SK-N-DZ (cell line): Measurements from ENCODE around the gene CTDNEP1.
A peak's percentile ranks its signal among the peaks of the same experiment; 100 is the strongest.

Source experiments
- DNase-seq: peaks from one replicate; pipeline ENCODE4 v3.0.0-alpha.2; 2015; ENCODE audit warnings: low spot score

CTDNEP1 gene

DNA sequence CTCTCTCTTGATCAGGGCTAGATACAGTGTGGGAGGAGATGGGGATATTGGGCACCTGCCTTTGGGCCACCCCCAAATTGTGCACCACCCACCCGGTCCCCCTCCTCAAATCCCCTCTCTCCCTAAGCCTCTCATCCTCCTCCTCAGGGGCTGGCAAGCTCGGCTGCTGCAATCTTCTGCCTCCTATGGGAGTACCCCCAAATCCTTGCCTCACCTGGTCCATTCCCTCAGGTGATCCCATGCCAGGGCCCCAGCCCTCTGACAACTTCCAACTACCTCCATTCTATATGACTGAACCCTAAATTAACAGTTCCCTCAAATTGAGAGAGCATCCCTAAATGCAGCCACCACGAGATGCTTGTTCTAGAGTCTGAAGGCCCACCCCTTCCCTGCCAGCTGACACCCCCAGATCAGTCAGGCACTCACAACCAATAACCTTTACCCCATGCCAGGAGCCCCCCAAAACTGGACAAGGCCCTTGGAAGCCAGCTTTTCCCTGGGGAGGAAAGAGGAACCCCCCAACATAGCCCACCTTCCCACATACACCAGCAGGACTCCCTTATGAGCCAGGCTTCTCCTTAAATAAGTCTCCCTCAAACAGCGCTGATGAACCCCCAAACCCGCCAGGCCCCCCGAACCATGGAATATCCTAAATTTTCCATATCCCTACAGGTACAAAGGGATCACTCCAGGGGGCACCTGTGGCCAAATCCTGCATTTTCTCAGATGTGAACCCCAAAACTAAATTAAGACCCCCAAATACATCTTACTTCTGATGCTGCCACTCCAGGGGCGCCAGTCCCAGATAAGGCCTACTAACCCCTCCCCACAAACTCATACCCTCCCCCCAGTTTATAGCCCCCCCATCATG, 35.1 kb downstream of the CTDNEP1 start:
- DNase-seq = no peak

- peak; percentile 62 for DNase-seq
Measured at GRCh38 chr17:7215652-7216180, 35.8 kb downstream of the CTDNEP1 start.

DNA sequence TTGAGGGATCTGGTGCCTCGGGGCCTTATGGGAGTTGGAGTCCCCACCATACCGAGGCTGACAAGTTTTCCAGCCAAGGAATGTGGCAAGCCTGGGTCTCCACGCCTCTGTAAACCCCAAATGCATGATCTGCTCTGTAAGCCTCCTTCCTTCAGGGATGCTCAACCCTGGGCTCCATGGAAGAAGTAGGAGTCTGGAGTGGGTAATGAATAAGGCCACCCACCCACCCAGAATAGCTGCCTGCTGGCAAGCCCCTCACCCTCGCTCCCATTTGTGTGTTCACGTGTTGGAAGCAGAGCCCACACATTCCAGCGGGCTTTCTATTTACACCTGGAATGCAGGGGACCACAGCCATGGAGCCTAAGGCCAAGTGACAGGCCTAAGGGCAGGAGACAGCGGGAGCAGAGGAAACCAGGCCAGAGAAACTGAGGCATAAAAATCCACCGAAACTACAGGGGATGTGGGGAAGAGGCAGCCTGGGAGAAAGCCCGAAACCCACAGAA, 36.3 kb downstream of the CTDNEP1 start:
- DNase-seq = no peak

DNA sequence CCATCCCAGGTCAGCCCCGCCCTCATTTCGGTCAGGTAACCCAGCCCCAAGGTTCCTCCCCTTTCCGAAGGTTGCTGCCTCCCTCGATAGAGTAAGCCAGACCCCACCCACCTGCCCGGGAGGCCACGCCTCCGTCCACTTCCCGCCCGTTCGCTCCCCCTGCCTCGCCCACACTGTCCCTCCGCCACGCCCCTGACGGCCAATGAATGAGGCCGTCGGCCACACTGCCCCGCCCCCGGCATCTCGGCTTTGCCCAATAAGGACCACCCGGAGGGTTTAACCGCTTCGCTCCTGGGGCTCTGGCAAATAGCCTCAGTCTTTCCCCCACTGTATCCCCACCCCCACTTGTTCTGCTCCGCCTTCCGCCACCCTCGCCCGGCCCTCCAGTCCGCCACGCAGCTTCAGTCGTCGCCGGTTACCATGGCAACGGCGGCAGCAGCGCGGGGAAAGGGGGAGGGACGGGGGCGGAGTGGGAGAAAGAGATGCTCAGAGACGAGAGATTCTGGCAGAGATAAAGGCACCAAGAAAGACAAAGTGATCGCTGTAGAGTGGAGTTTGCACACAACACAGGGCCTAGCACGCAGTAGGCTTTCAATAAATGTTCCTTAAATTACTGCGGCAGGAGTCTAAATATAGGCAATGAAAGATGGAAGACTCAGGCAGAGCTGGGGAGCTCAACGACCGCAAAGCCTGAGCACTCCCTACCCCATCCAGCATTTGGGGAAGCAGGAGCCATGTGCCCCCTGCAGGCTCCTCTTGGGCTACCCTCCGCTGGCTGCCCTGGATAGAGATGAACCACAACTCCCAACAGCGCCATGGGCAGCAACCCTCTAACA, 37.0 kb downstream of the CTDNEP1 start:
- peak; percentile 100 for DNase-seq

DNA sequence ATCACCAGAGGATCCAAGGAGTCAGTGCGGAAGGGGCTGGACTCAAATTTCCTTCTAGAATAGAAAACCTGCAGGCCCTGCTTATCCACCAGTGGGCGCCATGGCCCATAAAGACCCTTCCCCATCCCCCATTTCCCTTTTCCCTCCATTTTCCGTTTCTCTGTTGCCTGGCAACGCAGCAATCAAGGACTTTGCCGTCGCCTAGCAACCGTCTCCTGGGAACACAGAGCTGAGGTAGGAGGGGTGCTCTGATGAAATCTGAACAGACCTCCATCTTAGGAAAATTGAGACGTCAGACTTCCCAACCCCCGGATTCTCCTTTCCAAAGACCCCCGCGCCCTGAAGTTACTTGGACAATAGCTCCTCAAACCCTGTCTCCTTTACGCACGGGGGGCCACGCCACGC, 37.6 kb downstream of the CTDNEP1 start:
- DNase-seq = peak; percentile 100

DNA sequence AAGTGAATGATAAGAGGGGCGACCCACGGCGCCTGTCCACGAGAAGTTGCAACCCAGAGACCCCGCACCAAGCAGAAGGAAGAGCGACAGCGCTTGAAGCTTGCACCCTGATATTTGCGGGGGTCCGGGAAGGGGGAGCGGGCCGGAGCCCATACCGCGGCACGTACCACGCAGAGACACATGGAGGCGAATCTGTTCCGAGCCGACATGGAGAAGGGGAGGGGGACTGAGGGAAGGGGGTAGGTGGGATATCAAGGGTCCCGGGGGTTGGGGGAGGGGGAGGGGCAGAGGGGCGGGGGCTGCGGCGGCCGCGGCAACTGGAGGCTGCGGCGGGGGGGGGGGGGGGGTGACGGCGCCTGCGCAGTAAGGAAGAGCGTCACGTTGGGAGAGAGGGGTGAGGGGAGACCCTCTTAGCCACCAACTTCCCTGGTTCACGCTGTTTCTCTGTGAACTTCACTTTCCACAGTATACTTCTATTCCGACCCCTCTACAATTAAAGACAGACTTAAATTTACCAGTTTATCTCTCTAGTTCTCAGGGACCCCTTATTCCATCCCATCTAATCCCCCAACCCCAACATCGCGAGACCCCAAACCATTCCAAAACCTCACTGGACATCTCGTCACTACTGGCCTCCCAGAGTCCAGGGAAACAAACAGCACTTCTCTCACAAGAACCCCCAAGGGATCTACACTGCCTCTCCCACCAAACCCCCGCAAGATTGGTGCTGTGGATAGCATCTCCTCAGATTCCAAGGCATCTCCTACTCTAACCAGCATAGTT, 39.9 kb downstream of the CTDNEP1 start:
- DNase-seq = no peak

GRCh38 chr17:7208754-7209460, 42.6 kb downstream of the CTDNEP1 start:
- DNase-seq = peak; percentile 67

DNA sequence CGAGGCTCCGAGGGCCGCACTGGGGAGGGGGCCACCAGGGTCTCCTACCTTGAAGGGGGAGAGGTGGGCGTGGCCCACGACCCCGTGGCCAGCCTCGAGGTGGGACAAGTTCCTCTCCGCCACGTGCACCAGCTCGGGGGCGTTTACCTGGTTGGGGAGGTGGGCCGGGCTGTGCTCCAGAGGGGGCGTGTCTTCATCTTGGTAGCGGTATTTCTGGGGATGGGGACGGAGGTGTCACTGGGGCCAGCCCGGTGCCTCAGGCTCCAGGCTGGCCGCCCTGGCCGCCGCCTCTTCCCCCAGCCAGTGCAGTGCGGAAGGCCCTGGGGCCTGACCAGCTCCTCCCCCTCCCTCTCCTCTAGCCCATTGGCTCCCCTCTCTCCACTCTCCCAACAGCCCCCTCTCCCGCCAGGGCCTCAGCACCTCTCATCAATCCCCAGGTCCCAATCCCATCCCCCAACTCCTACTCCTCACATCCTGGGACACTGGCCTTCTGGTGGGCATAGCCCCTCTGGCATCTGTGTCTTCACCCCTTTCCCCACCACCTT, 43.4 kb downstream of the CTDNEP1 start:
- DNase-seq = peak; percentile 87

DNA sequence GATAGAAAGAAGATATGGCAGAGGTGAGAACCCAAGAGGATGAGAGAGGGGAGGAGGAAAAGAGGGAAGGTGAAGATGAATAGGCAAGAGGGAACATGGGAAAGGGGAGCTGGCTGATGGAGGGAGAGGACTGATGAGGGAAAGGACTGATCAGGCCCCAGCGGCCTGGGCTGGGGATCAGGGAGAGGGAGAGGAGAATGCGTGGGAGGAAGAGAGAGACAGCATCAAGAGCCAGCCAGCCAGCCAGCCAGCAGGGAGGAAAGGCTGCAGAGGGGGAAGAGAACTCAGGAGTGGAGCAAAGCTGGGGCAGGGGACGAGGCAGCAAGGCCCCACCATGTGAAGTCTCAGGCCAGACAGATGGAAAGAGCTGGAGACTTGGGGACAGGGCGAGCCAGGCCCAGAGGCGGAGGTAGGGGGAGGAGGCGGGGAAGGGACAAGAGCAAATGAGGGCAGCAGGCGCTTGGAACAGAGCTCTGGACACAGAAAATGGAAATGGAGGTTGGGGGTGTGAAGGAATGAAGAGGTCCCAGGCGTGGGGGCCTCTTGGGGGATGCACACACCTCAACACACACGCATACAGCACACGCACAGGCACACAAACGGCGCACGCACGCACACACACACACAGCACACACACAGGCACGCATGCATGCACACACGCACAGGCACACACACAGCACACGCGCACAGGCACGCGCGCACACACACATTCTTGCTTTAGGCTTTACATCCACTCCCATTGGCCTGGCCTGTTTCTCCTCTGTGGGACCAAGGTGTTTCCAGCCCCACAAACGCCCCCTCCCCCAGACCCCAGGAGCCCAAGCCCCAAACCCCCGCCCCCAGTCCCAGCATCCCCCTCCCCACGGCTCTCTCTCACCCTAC, 44.2 kb downstream of the CTDNEP1 start:
- no peak for DNase-seq

DNA sequence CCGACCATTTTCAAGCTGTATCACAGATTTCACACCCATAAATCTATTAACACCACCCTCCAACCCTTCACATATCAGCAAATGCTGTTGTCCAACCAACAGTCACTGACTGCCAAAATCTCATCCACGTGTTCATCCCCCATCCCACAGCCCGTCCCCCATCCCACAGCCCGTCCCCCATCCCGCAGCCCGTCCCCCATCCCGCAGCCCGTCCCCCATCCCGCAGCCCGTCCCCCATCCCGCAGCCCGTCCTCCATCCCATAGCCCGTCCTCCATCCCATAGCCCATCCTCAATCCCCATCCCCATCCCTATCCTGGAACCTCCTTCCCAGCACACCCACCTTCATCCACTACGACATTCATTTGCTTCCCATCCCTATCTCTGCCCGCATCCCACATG, 46.0 kb downstream of the CTDNEP1 start:
- DNase-seq = no peak

- DNase-seq = peak; percentile 99
Measured at GRCh38 chr17:7204828-7205461, 46.6 kb downstream of the CTDNEP1 start.

GRCh38 chr17:7204336-7204735, 47.2 kb downstream of the CTDNEP1 start:
- DNase-seq = no peak

- no peak for DNase-seq
Measured at GRCh38 chr17:7203391-7203790, 48.1 kb downstream of the CTDNEP1 start.

GRCh38 chr17:7196651-7197401, 54.7 kb downstream of the CTDNEP1 start:
- DNase-seq = no peak

DNA sequence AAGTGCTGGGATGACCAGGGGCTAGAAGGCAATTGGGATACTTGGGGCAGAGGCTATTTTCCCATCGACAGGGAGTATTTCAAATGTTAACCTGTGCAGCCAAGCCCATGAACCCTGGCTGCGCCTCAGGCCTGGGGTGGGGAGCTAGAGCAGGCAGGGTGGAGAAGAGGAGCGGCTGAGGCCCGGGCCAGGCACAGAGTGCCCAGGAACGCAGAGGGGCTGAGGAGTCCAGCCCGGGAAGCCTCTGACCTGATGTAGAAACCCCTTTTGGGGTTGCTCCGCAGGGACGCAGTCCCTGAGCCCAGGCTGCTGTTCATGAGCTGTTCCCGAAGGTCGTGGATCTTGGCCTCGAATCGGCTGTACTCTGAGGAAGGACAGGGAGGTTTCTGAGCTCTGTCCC, 55.6 kb downstream of the CTDNEP1 start:
- no peak for DNase-seq
